ENCODE data around the gene CUBN. TPM values are rescaled to one million over a fixed set of nuclear protein-coding genes. Genes with fewer than 3 reads are reported as not detected.

CUBN gene
- total RNA-seq, 1 donor from 2014 or later, result 1.0 TPM

DNA sequence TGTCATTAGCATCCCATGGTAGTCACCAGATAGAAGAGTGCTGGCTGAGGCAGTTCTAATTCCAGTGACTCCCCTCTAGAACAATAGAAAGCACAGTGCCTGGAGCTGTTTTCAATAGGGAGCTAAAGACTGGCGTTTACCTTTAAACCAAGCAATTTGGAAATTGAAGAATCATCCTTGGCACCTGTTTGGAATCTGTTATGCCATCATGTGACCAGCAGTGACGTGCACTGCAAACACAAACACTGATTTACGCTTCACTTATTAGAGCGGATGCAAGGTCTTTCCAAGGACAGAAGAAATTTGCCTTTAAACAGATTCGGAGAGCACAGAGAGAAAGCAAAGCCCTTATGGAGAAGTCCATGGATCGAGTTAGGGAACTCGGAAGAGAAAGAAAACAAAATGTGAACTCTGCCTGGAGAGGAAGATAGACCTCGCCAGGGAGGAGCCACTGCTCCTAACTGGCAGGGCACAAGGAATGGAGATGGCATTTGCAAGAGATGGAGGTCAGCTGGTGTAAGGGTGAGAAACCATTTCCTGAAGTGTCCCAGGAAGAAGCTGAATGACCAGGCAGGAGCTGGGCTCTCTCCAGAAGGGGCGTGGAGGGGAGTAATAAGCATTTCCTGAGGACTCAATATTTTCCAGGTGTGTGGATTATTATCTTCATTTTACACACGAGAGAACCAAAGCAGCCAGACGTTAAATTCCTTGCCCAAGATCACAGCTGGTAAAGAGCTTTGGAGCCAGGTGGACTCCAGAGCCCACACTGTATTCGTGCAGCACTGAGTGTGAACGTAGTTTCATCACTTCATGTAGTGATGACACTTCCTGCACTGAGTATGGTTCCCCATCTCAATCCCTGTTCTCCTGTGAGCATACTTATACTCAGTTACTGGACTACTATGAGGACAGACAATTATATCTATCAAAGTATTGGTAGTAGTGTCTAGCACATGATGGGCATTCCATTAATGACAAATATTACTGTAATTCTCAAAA is 97.7 kb downstream of the CUBN start:
- no peak overlapping the region for H3K27ac Mint-ChIP-seq
- TF ChIP-seq, protein P1, sequence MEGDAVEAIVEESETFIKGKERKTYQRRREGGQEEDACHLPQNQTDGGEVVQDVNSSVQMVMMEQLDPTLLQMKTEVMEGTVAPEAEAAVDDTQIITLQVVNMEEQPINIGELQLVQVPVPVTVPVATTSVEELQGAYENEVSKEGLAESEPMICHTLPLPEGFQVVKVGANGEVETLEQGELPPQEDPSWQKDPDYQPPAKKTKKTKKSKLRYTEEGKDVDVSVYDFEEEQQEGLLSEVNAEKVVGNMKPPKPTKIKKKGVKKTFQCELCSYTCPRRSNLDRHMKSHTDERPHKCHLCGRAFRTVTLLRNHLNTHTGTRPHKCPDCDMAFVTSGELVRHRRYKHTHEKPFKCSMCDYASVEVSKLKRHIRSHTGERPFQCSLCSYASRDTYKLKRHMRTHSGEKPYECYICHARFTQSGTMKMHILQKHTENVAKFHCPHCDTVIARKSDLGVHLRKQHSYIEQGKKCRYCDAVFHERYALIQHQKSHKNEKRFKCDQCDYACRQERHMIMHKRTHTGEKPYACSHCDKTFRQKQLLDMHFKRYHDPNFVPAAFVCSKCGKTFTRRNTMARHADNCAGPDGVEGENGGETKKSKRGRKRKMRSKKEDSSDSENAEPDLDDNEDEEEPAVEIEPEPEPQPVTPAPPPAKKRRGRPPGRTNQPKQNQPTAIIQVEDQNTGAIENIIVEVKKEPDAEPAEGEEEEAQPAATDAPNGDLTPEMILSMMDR (conservative IDR thresholded peaks at IDR 0.05), result no peak
- peaks cover 4% of the 10 kb centered on the region for H3K9me3 Mint-ChIP-seq

DNA sequence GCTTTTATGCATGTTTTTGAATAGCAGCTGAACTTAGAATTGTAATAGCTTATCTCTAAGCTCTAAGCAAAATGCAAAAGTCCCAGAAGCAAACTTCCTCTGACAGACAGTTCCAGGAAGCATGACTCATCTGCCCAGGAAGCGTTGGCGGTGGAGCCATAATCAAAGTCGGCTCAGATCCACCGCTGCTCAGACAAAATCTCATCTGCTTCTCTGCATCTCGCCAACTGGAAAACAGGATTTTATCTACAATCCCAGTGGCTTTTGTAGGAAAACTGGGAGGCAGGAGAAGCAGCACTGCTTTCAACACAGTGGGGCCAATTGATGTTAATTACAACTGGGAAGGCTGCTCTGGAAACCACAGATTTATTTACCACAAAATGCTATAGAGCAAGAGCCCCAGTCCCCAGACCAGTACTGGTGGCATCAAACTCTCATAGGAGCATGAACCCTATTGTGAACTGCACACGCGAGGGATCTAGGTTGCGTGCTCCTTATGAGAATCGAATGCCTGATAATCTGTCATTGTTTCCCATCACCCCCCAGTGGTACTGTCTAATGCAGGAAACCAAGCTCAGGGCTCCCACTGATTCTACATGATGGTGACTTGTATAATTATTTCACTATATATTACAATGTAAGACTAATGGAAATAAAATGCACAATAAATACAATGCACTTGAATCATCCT is 99.9 kb downstream of the CUBN start:
- Mint-ChIP-seq H3K36me3 (no peaks in the 10 kb centered on the region), H3K9me3 (no peaks in the 10 kb centered on the region), H3K4me1 (ENCODE audit: unreplicated experiment) (peaks cover 30% of the 10 kb centered on the region), H3K27me3 (no peaks in the 10 kb centered on the region), H3K4me3 (no peak overlapping the region), H3K27ac (no peak overlapping the region)
- TF ChIP-seq, protein P1 (conservative IDR thresholded peaks at IDR 0.05), result no peak
- DNase-seq (ENCODE audit: extremely low spot score, unreplicated experiment), result no peak

More for the DNA sequence above, 97.7 kb downstream of the CUBN start:
- Mint-ChIP-seq H3K4me1 (ENCODE audit: unreplicated experiment) (peaks cover 25% of the 10 kb centered on the region), H3K27me3 (no peaks in the 10 kb centered on the region), H3K4me3 (no peak overlapping the region), H3K36me3 (no peaks in the 10 kb centered on the region)
- no peak for DNase-seq (ENCODE audit: extremely low spot score, unreplicated experiment)

DNA sequence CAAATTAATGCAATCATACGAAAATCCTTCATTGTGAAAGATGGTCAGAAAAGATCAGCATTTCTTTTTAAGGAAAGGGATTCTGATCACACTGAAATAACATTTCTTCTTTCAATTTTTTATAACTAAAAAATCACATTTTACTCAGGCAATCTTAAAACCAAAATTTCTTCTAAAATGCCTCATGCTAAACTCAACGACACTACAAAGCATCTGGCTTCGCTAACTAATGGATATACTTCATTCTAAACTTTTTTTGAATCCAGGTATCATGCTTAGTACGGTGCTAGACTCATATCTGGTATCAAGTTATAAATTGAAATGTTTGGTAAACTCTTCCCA is 100.4 kb downstream of the CUBN start:
- DNase-seq (ENCODE audit: extremely low spot score, unreplicated experiment), result no peak
- Mint-ChIP-seq H3K4me1 (ENCODE audit: unreplicated experiment) (peaks cover 30% of the 10 kb centered on the region), H3K27ac (no peak overlapping the region), H3K36me3 (no peaks in the 10 kb centered on the region), H3K9me3 (no peaks in the 10 kb centered on the region), H3K27me3 (no peaks in the 10 kb centered on the region), H3K4me3 (no peak overlapping the region)
- TF ChIP-seq, protein P1 (conservative IDR thresholded peaks at IDR 0.05), result no peak

DNA sequence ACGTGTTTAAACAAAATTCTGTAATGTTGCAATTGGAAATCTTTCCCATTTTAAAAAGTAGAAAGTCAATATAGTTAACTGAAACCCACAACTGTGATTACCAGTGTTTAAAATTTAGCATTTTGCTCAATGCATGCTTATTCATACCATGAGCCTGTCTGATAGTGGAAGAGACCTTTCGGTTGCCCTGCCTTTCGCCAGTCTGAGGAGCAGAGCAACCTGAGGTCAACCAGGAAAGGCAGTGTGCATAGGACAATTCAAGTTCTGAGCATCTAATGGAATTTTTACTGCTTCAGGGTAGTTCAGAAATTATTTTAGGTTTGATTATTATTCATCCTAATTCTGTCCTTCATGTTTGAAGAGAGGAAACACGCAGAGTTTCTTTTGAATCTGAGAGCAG is 100.8 kb downstream of the CUBN start:
- H3K4me3 Mint-ChIP-seq, result no peak overlapping the region
- no peak overlapping the region for H3K27ac Mint-ChIP-seq
- no peaks in the 10 kb centered on the region for H3K9me3 Mint-ChIP-seq
- no peak for DNase-seq (ENCODE audit: extremely low spot score, unreplicated experiment)
- TF ChIP-seq, protein P1 (conservative IDR thresholded peaks at IDR 0.05), result no peak
- no peaks in the 10 kb centered on the region for H3K36me3 Mint-ChIP-seq
- H3K4me1 Mint-ChIP-seq (ENCODE audit: unreplicated experiment), result peaks cover 34% of the 10 kb centered on the region
- H3K27me3 Mint-ChIP-seq, result no peaks in the 10 kb centered on the region

DNA sequence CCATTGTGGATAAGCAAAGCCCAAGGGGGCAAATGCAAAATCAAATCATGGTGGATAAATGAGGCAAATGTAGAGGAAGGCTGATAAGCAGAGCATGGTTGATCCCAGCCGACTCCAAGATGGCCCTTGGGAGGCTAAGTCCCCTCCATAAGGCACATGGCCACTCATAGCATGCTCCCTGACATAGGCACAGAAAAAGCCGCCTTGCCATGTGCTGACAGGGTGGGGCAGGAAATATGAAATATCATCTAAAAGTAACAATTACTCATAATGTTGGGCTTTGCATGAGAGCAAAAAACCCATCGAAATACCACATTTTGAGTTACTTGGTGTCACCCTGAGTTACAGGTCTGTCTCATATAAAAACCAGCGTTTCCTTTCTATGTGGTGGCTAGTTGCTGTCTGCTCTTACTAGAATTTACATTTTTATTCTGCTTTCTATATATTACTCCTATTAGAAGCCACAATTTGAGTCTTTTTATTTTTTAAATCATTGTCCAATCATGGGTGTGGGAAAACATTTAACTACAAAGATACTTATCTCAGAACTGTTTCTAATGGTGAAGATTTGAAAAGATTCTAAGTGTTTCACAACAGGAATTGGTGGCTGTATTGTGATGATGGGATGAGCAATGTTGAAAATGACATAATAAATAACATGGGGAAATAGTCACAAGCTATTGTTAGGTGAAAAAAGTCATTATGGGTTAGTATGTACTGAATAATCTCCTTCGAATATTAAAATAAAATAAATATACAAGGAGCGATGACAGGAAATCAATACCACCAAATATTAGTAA is 102.7 kb downstream of the CUBN start:
- Mint-ChIP-seq H3K36me3 (no peaks in the 10 kb centered on the region), H3K4me3 (no peak overlapping the region), H3K4me1 (ENCODE audit: unreplicated experiment) (peaks cover 43% of the 10 kb centered on the region), H3K9me3 (no peaks in the 10 kb centered on the region), H3K27me3 (no peaks in the 10 kb centered on the region), H3K27ac (no peak overlapping the region)
- DNase-seq (ENCODE audit: extremely low spot score, unreplicated experiment), result no peak
- TF ChIP-seq, protein P1 (conservative IDR thresholded peaks at IDR 0.05), result no peak
